Left forelimb (tissue), 1 donor: ENCODE data around the gene SYNPR.
"Not testable (repeated sequence)": the region's sequence is repeated elsewhere in the genome, so short reads cannot be mapped to it uniquely, and the experiment has no call there.

Experiments
- DNase-seq: peaks from one replicate; pipeline ENCODE4 v3.0.0-alpha.2; 2018; ENCODE audit warnings: low spot score

SYNPR gene

DNA sequence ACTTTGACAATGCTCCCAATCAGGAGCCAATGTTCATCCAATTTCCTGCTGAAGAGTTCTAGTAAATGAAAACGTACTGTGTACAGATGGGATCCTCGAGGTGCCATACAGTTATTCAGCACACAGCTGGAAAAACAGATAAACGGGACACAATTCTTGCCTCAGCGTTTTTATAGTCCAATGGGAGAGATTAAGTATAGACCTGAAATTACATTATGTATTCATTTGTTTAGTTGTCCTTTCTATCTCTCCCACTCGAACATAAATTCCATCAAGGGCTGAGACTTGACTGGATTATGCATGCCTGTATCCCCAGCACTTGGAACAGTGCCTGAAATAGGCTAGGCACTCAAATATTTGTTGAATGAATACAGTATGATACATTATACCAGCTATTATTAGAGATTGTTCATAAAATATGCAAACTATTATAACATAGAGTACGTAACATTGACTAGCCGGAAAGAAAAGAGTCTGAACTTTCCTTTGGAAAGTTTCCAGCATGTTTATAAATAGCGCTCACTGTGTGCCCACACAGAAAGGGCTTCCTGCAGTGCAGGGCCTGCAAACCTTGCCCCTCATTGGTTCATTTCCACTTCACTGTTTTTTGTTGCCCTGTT, 346.9 kb downstream of the SYNPR start:
- no peak for DNase-seq

DNA sequence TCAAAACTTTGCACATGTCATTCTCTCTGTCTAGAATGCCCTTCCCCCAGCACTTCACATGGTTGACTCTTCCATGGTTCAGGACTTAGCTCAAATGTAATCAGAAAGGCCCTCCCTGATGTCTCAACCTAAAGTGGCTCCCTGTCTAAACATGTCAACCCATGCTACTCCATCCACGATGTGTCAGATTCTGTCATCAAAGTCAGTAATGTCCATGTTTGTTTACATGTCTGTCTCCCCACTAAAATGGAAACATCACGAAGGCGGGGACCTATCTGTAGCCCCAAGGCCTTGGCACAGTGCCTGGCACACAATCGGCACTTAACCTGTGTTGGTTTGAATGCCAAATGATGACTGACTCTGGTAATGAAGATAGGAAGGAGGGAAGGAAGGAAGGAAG, 353.6 kb downstream of the SYNPR start:
- no peak for DNase-seq

DNA sequence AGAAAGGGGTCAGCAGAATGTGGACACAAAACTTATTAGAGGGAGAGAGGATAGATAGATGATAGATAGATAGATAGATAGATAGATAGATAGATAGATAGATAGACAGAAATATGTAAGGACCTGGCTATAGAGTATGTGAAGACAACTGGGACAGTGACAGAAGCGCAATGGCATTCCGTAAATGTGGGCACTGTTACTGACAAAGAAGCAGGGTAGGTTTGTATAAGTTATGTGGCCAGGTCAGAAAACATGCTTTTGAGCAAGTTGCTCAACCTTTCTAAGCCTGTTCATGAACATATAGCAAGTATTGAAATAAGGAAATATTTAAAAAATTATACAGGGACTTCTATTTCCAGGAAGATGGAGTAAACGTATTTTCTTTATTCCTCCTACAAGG, 357.1 kb downstream of the SYNPR start:
- no peak for DNase-seq

DNA sequence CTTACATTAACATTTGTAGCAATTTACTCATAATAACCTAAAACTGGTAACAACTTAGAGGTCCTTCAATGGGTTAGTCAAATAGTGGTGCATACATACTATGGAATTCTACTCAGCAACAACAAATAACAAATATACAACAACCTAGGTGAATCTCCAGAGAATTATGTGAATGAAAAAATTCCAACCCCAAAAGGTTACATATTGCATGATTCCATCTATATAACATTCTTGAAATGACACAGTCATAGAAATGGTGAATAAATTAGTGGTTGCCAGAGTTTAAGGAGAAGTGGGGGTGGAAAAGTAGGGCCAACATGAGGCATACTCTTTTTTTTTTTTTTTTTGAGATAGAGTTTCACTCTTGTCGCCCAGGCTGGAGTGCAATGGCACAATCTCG, 361.7 kb downstream of the SYNPR start:
- no peak for DNase-seq

DNA sequence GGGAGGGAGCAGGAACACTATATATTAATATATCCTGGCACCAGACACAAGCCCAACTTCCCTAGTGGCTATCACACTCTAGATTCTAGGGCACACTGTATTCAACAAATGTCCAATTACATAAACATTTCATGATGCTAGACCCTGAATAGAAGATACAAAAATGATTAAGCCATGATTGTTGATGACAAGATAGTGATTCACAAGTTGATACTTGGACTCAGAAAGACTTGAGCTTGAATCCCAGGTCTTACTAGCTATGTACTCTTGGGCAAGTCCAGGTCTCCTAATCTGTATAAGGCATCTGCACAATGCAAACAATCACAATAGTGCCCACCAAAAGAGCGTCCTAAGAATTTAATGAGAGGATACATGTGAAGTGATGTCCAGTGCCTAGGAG, 364.4 kb downstream of the SYNPR start:
- DNase-seq = no peak

DNA sequence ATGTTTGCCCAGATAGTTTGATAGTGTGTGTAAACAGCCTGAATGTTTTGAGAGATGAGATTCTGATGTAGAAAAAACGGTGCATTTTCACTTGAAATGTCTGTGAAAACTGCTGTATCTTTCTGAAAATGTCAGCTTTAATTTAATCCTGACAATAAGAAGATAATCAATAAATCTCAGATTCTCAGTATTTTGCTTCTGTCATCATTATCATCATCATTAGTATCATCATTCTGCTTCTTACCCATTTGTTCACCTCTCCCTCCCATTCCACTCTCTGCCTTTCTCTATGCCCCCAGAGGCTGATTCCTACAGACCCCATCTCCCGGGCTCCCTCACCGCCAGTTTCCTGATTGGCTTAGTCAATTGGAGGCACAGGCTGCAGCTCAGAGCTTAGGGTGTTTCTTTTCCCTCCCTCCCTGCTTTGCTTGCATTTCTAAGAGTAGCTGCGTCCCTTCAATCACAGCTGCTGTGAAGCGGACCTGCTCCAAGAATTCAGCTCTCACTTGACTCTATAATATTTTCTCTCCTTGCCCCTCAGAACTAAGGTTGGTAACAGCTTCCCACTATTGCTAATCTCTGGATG, 366.2 kb downstream of the SYNPR start:
- DNase-seq = no peak

DNA sequence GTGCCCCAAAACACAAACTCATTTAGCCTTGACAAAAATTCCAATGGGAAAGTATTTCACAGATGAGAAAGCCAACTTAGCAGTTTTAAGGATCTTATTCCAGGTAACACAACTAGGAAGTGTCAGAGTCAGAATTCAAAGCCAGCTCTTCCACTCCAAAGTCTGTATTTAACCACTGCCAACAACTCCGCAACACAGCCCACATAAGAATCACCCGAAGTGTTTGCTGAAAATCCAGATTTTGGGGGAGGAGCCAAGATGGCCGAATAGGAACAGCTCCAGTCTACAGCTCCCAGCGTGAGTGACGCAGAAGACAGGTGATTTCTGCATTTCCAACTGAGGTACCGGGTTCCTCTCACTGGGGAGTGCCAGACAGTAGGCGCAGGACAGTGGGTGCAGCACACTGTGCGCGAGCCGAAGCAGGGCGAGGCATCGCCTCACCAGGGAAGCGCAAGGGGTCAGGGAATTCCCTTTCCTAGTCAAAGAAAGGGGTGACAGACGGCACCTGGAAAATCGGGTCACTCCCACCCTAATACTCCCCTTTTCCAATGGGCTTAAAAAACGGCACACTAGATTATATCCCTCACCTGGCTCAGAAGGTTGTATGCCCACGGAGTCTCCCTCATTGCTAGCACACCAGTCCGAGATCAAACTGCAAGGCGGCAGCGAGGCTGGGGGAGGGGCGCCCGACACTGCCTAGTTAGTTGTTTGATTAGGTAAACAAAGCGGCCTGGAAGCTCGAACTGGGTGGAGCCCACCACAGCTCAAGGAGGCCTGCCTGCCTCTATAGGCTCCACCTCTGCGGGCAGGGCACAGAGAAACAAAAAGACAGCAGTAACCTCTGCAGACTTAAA, 367.0 kb downstream of the SYNPR start:
- DNase-seq = not testable (repeated sequence)

DNA sequence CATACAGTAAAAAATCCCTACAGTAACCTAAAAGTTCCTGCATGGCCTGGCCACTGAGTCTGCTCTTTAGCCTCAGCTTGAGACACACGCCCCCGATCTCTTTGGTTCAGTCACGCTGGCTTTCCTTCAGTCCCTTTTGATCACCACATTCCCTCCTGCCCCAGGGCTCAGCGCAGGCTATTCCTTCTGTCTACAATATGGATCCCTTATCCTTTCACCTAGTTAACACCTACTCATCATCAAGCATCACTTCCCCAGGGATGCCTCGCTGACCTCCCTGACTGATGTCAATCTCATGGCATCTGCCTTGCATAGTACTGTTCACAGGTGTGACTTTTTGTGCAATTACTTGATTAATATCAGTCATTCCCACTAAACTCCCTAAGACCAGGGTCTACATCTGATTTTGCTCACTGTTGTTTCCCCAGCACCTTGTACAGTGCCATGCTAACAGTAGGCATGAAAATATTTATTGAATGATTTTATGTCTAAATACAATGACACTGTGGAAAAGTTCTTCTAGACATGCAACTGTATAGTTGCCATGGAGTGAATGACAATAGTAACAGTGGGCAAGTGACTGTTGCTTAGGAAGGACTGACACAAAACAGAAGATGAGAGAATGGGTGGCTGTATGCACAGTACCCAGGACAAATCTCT, 374.1 kb downstream of the SYNPR start, which contains the start of gene SNTN:
Gene SNTN (plus strand): TSS at position 610 of the 660 bp plus-strand sequence. CDS start 13 bp downstream, at position 623.
- no peak for DNase-seq

DNA sequence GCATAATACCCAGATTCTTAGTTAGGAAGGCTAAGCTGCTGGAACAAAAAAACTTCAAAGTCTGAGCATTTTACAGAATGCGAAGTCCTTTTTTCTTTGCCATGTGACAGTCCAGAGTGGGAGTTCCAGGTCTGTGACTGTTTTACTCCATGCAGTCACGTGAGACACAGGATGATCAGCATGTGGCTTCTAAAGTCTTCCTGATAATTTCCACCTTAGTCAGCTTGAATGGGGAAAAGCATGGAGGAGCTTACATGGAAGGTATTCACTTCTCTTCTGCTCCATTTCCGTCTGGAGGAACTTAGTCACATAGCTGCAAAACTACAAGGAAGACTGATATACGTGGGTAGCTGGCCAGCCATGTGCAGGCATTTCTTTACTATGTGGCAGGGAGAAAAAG, 376.1 kb downstream of the SYNPR start:
- no peak for DNase-seq

DNA sequence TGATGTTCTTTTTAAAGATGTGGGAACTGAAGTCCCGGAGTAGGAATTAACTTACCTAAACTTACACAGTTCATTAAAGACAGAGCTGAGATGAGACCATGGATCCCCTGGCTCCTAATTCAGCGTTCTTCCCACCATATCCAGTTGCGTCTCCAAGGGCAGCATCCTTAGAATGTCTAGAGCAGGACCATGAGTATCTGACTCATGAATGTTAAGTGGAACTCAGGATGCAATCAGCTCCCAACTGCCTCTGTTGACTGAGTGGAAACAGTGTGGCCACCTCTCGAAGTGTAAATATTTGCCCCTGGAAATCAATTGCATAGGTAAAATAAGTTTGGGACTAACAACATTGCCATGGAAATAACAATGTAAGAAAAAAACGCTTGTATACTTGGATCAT, 376.8 kb downstream of the SYNPR start:
- DNase-seq = no peak

DNA sequence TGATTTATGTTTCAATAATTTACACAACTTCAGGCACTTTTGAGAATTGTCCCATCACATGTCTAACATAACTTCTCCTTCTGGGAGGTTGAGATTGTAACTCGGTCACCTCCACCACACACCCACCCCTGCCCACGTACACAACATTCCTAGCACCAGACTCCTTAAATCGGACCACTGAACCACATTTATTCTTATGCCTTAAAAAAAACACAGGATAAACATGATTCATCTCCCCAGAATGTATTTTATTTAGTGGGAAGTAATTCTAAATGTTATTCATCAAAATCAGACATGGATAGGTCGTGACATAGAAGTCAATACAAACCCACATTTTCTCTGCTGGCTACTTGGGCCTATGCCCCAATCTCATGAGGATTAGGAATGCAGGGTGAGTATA, 377.4 kb downstream of the SYNPR start:
- no peak for DNase-seq

DNA sequence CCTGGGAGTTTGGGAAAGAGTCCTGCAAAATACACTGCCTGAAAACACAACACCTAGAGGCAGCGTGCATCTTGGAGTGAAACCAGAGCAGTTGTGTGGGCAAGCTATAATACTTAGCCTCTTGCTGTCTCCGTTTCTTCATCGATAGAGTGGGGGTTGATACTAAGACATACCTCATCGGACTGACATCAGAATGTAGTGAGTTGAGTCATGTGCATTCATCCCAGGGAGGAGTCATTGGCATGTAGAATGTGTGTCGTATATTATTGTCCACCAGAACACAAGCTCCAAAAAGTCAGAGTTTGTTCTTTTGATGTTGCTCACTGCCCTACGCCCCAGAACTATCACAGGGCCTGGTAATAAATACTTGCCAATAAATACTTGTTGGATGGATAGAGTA, 378.7 kb downstream of the SYNPR start:
- DNase-seq = no peak

DNA sequence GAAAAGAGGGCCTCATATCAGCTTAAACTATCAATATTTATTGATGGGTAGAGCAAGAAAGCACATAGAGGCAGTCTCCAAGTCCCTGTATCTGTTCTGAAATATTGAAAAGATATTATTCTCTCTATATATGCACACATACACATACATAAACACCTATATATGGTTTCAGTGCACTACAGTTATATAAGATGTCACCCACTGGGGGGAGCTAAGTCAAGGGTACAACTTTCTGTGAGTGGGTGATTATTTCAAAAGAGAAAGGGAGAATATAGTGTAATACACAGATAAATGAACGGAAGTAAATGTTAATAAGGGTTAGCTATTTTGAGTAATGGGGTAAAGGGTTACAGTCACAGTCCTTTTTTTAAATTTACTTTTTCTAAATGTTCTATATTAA, 383.1 kb downstream of the SYNPR start:
- DNase-seq = no peak

DNA sequence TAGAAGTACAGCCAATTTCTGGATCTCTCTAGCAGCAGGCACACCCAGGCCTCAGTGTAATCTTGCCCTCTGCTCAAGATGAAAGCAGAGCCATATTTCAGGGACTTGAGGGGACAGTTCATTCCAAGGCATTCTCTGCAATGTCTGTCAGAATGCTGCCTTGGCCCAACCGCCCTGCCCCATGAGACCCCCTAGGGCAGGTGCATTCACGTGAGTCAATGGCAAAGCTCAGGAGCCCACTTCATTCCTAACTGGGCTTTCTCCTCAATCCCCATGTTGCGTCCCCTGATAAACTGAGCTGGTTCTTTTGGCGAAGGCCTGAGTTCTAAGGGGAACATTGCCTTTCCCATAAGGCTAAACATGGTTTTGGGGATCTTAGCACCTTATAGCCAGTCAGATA, 383.9 kb downstream of the SYNPR start:
- no peak for DNase-seq

DNA sequence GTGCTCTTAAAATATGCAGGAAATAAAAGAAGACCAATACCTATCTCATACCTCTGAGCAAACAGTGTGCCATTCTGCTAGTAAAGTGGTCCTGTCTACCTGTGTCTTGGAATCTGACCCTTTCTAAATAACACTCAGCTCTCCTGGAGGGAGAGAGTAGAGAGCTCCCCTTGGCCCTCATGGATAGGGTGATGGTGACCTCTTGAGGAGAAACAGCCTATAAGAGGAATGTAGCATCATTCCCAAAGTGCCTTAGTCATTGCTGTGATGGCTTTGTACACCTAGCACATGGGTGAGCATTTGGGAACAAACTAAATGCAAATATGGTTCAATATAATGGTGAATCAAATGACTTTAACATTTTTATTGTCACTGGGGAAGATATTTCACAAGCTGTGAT, 384.4 kb downstream of the SYNPR start:
- no peak for DNase-seq
